ENCODE data around the gene CSRNP3. TPM values are rescaled to one million over a fixed set of nuclear protein-coding genes. Genes with fewer than 3 reads are reported as not detected.
"Not testable (repeated sequence)": the region's sequence is repeated elsewhere in the genome, so short reads cannot be mapped to it uniquely, and the experiment has no call there.

CSRNP3 gene
- total and polyA plus RNA-seq, 10 donors = 0.30 to 7.4 (median 3.4) TPM

- Histone ChIP-seq H3K36me3 (no peaks in the 10 kb centered on the region), H3K4me3 (peak overlapping the region in 1 of 8 donors; percentile 21), H3K9me3 (peaks cover 0 to 19% (median 13%) of the 10 kb centered on the region in 8 donors), H3K27me3 (replicated peaks in 1 of 7) (peaks cover 0 to 10% (median 0%) of the 10 kb centered on the region in 7 donors), H3K27ac (peak overlapping the region in 5 of 8 donors; percentile 12 to 62 (median 48)), H3K4me1 (peaks cover 0 to 12% (median 7%) of the 10 kb centered on the region in 6 donors)
- intact Hi-C loops (cut with DNase I; ENCODE audit: low total_unique reads) = no loop called here
- TF ChIP-seq CTCF (IDR thresholded peaks at IDR 0.05 in 8 of 11, conservative IDR thresholded peaks at IDR 0.05 in 3 of 11) (no peak), POLR2AphosphoS5 (IDR thresholded peaks at IDR 0.05) (no peak), POLR2A (IDR thresholded peaks at IDR 0.05) (no peak)
- no peak for DNase-seq
- WGBS, 5 donors = 45 to 53% (median 50%) methylated on average over 4 of the region's 4 CpGs
Observed at GRCh38 chr2:165587335-165587938, 117.9 kb downstream of the CSRNP3 start.

GRCh38 chr2:165590999-165591398, 121.5 kb downstream of the CSRNP3 start:
- intact Hi-C loops (cut with DNase I; ENCODE audit: low total_unique reads); DNase-seq; H3K27ac ChIP-seq; H3K4me3 ChIP-seq; H3K36me3 ChIP-seq: not testable (repeated sequence)
- peaks cover 0 to 10% (median 0%) of the 10 kb centered on the region in 7 donors for H3K27me3 ChIP-seq (replicated peaks in 1 of 7)
- H3K9me3 ChIP-seq = peaks cover 0 to 19% (median 13%) of the 10 kb centered on the region in 8 donors
- peaks cover 0 to 26% (median 12%) of the 10 kb centered on the region in 6 donors for H3K4me1 ChIP-seq

GRCh38 chr2:165593081-165593480, 123.6 kb downstream of the CSRNP3 start:
- Histone ChIP-seq H3K27ac (no peak overlapping the region), H3K9me3 (peaks cover 0 to 19% (median 13%) of the 10 kb centered on the region in 8 donors), H3K4me1 (peaks cover 0 to 15% (median 7%) of the 10 kb centered on the region in 6 donors), H3K27me3 (replicated peaks in 1 of 7) (peaks cover 0 to 10% (median 0%) of the 10 kb centered on the region in 7 donors), H3K4me3 (no peak overlapping the region), H3K36me3 (no peaks in the 10 kb centered on the region)
- DNase-seq = no peak
- TF ChIP-seq POLR2AphosphoS5 (IDR thresholded peaks at IDR 0.05) = no peak
- TF ChIP-seq POLR2A (IDR thresholded peaks at IDR 0.05) = no peak
- TF ChIP-seq CTCF (IDR thresholded peaks at IDR 0.05 in 8 of 11, conservative IDR thresholded peaks at IDR 0.05 in 3 of 11) = no peak
- intact Hi-C loops (cut with DNase I; ENCODE audit: low total_unique reads) = no loop called here
- WGBS, 5 donors = 88 to 98% (median 98%) methylated on average over 3 of the region's 3 CpGs

GRCh38 chr2:165594231-165594934, 124.9 kb downstream of the CSRNP3 start:
- no peak for DNase-seq
- 62 to 76% (median 69%) methylated on average over 1 of the region's 1 CpG for WGBS, 5 donors
- peaks cover 0 to 19% (median 13%) of the 10 kb centered on the region in 8 donors for H3K9me3 ChIP-seq
- H3K4me1 ChIP-seq = peaks cover 0 to 15% (median 6%) of the 10 kb centered on the region in 6 donors
- intact Hi-C loops (cut with DNase I; ENCODE audit: low total_unique reads) = no loop called here
- H3K27ac ChIP-seq = no peak overlapping the region
- H3K27me3 ChIP-seq (replicated peaks in 1 of 7) = peaks cover 0 to 10% (median 0%) of the 10 kb centered on the region in 7 donors
- H3K36me3 ChIP-seq = no peaks in the 10 kb centered on the region
- TF ChIP-seq CTCF (IDR thresholded peaks at IDR 0.05 in 8 of 11, conservative IDR thresholded peaks at IDR 0.05 in 3 of 11) = no peak
- H3K4me3 ChIP-seq = no peak overlapping the region

Measured in spleen (tissue), 11 donors.